PC-3 (cell line): ENCODE data around the gene ABCA7. TPM values are rescaled to one million over a fixed set of nuclear protein-coding genes. Genes with fewer than 3 reads are reported as not detected.

Source experiments
- ATAC-seq: fragments of 200-7000 bp; cut with Tn5 transposase; 2 replicates; pipeline ENCODE4 v1.9.1; 2020; ENCODE audit warnings: mild to moderate bottlenecking, moderate library complexity
- BruUV-seq: library from RNA; stranded (reverse); fragments of 400-500 nt; replicated peaks from 2 replicates; lab custom pipeline; 2021; lab: Mats Ljungman, UMichigan
- CTCF ChIA-PET: fragments of 300-600 bp; sonication (Branson Sonifier 250); formaldehyde crosslinking; loops from one replicate; lab custom pipeline; 2022; ENCODE audit warnings: antibody characterized with exemption; lab: Charles Lee
- POLR2A ChIA-PET: fragments of 300-600 bp; sonication (Branson Sonifier 250); formaldehyde crosslinking; loops from one replicate; lab custom pipeline; 2022; ENCODE audit warnings: antibody characterized with exemption; ENCODE audit not compliant: unreplicated experiment; lab: Charles Lee
- DNase-seq: peaks from one replicate; pipeline ENCODE4 v3.0.0-alpha.2; 2015
- H2AFZ ChIP-seq: fragments of 300-600 bp; sonication (generic); 2 replicates; pipeline ENCODE4 v1.6.0; 2016; ENCODE audit warnings: antibody characterized with exemption, low read length
- H3F3A ChIP-seq: fragments of 300-600 bp; sonication (generic); one replicate; pipeline ENCODE4 v1.6.0; 2017; ENCODE audit warnings: antibody characterized with exemption, low read length, control low read depth, mild to moderate bottlenecking; ENCODE audit not compliant: unreplicated experiment
- H3K27ac ChIP-seq: fragments of 300-600 bp; sonication (generic); 2 replicates; pipeline ENCODE4 v1.5.1; 2016; ENCODE audit warnings: mild to moderate bottlenecking, low read length
- H3K27me3 ChIP-seq: fragments of 300-600 bp; sonication (generic); 2 replicates; pipeline ENCODE4 v1.6.1; 2016; ENCODE audit warnings: low read length, mixed read lengths
- H3K36me3 ChIP-seq: fragments of 300-600 bp; sonication (generic); 2 replicates; pipeline ENCODE4 v1.6.1; 2016; ENCODE audit warnings: low read depth, mixed run types, low read length, mixed read lengths
- H3K4me1 ChIP-seq: fragments of 300-600 bp; sonication (generic); 2 replicates; pipeline ENCODE4 v1.5.1; 2016; ENCODE audit warnings: low read length; ENCODE audit not compliant: insufficient read depth
- H3K4me2 ChIP-seq: fragments of 300-600 bp; sonication (generic); 2 replicates; pipeline ENCODE4 v1.6.0; 2016; ENCODE audit warnings: low read length
- H3K4me3 ChIP-seq: fragments of 300-600 bp; sonication (generic); 2 replicates; pipeline ENCODE4 v1.5.1; 2016; ENCODE audit warnings: mild to moderate bottlenecking, low read length, mixed read lengths
- H3K79me2 ChIP-seq: fragments of 300-600 bp; sonication (generic); 2 replicates; pipeline ENCODE4 v1.6.1; 2017; ENCODE audit warnings: low read length, mixed read lengths
- H3K9ac ChIP-seq: fragments of 300-600 bp; sonication (generic); 2 replicates; pipeline ENCODE4 v1.6.0; 2016; ENCODE audit warnings: mild to moderate bottlenecking, low read length
- H3K9me2 ChIP-seq: fragments of 300-600 bp; sonication (generic); replicated peaks from 2 replicates; pipeline ENCODE4 v1.6.1; 2016; ENCODE audit warnings: mixed run types, low read length, mixed read lengths
- H3K9me3 ChIP-seq: fragments of 300-600 bp; sonication (generic); 2 replicates; pipeline ENCODE4 v1.6.1; 2016; ENCODE audit warnings: low read length, mixed read lengths
- H4K20me1 ChIP-seq: fragments of 300-600 bp; sonication (generic); 2 replicates; pipeline ENCODE4 v1.6.1; 2016; ENCODE audit warnings: low read length, mixed read lengths
- EZH2 ChIP-seq: fragments of 300-600 bp; sonication (generic); IDR thresholded peaks from one replicate; pipeline ENCODE4 v1.6.1; 2017; ENCODE audit warnings: antibody characterized with exemption, mild to moderate bottlenecking, low read length; ENCODE audit not compliant: unreplicated experiment
- EZH2phosphoT487 ChIP-seq: fragments of 300-600 bp; sonication (generic); IDR thresholded peaks from 2 replicates; pipeline ENCODE4 v1.6.1; 2018; ENCODE audit warnings: mild to moderate bottlenecking, antibody characterized with exemption, low read length, borderline replicate concordance
- intact Hi-C: fragments of 100-400 bp; cut with micrococcal nuclease; formaldehyde crosslinking; loops from 2 replicates; pipeline ENCODE4 v1.9.0; 2023
- total RNA-seq: library from RNA; depleted of rRNA; stranded (reverse); fragments of >200 nt; gene quantifications from 2 replicates; pipeline ENCODE4 v1.2.3, GENCODE V29; 2014
- TF ChIP-seq, protein P1 (sequence below): fragments of 300-600 bp; sonication (generic); conservative IDR thresholded peaks from 2 replicates; pipeline ENCODE4 v1.5.1; 2017; ENCODE audit warnings: antibody characterized with exemption, low read depth, mild to moderate bottlenecking, low read length

ABCA7 gene
- total RNA-seq, 1 experiment from 2014 or later, result 27.3 TPM

DNA sequence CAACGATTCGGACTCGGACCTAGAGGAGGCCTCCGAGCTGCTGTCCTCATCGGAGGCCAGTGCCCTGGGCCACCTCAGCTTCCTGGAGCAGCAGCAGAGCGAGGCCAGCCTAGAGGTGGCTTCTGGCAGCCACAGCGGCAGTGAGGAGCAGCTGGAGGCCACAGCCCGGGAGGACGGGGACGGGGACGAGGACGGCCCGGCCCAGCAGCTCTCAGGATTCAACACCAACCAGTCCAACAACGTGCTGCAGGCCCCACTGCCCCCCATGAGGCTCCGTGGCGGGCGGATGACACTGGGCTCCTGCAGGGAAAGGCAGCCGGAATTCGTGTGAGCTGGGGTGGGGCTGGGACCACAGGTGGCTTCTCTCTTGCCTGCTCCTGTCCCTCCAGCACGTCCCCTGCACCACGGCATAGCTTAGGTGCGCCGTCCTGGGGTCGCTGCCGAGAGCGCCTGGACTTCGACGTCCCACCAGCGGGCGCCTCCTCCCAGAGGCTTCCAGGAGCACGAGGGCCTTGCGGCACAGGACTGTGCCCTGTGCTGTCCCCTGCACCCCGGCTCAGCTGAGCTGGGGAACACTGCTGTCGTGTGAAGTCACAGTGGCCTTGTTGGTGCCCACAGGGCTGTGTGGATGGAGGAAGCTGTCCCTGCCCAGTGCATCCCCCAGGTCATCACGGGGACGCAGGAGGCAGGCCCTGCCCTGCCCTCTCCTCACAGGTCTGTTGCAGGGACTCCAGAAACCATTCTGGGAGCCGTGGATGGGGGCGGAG, 46.0 kb downstream of the ABCA7 start:
- Histone ChIP-seq H3K36me3 (no peaks in the 10 kb centered on the region), H3K79me2 (no peaks in the 10 kb centered on the region), H3K9ac (no peak overlapping the region), H3K27ac (no peak overlapping the region), H3K4me3 (no peak overlapping the region), H3K27me3 (no peaks in the 10 kb centered on the region), H4K20me1 (no peaks in the 10 kb centered on the region), H3K9me2 (no peaks in the 10 kb centered on the region), H3F3A (no peaks in the 10 kb centered on the region), H3K4me1 (no peaks in the 10 kb centered on the region), H3K9me3 (no peaks in the 10 kb centered on the region), H3K4me2 (no peak overlapping the region), H2AFZ (no peak overlapping the region)
- ChIA-PET POLR2A (no interaction called here), CTCF (no interaction called here)
- ATAC-seq (no peak), DNase-seq (no peak)
- no peak for TF ChIP-seq EZH2phosphoT487
- no peak for TF ChIP-seq EZH2
- TF ChIP-seq, protein P1, sequence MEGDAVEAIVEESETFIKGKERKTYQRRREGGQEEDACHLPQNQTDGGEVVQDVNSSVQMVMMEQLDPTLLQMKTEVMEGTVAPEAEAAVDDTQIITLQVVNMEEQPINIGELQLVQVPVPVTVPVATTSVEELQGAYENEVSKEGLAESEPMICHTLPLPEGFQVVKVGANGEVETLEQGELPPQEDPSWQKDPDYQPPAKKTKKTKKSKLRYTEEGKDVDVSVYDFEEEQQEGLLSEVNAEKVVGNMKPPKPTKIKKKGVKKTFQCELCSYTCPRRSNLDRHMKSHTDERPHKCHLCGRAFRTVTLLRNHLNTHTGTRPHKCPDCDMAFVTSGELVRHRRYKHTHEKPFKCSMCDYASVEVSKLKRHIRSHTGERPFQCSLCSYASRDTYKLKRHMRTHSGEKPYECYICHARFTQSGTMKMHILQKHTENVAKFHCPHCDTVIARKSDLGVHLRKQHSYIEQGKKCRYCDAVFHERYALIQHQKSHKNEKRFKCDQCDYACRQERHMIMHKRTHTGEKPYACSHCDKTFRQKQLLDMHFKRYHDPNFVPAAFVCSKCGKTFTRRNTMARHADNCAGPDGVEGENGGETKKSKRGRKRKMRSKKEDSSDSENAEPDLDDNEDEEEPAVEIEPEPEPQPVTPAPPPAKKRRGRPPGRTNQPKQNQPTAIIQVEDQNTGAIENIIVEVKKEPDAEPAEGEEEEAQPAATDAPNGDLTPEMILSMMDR, result no peak
- intact Hi-C loops, result no loop called here
- no TSS peak for BruUV-seq

DNA sequence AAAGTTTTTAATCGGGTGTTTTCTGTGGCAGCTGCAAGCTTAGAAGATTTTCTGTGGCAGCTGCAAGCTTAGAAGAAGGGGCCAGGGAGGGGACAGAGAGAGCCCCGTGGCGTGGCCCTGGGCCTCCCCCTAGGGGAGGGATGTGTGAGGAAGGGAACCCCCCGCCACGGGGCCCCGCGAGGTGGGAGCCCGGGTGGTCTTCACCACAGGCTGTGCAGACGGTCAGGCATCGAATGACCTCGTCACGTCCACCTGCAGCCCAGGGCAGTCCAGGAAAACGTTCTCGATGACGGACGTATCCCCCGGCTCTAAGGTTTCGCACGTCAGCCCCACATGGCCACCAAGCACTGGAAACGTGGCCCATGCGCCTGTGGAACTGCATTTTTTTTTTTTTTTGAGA, 46.7 kb downstream of the ABCA7 start:
- Histone ChIP-seq H3K36me3 (no peaks in the 10 kb centered on the region), H3K4me3 (no peak overlapping the region), H3K27ac (no peak overlapping the region), H4K20me1 (no peaks in the 10 kb centered on the region), H3K27me3 (no peaks in the 10 kb centered on the region), H3K9me3 (no peaks in the 10 kb centered on the region), H3F3A (no peaks in the 10 kb centered on the region), H3K4me2 (no peak overlapping the region), H3K9ac (no peak overlapping the region), H3K4me1 (no peaks in the 10 kb centered on the region), H3K9me2 (no peaks in the 10 kb centered on the region), H2AFZ (no peak overlapping the region), H3K79me2 (no peaks in the 10 kb centered on the region)
- CTCF ChIA-PET, result no interaction called here
- no peak for TF ChIP-seq EZH2phosphoT487
- TF ChIP-seq, protein P1, result no peak
- no peak for TF ChIP-seq EZH2
- intact Hi-C loops, result no loop called here
- ATAC-seq (no peak), DNase-seq (no peak)
- no TSS peak for BruUV-seq
- POLR2A ChIA-PET, result no interaction called here

DNA sequence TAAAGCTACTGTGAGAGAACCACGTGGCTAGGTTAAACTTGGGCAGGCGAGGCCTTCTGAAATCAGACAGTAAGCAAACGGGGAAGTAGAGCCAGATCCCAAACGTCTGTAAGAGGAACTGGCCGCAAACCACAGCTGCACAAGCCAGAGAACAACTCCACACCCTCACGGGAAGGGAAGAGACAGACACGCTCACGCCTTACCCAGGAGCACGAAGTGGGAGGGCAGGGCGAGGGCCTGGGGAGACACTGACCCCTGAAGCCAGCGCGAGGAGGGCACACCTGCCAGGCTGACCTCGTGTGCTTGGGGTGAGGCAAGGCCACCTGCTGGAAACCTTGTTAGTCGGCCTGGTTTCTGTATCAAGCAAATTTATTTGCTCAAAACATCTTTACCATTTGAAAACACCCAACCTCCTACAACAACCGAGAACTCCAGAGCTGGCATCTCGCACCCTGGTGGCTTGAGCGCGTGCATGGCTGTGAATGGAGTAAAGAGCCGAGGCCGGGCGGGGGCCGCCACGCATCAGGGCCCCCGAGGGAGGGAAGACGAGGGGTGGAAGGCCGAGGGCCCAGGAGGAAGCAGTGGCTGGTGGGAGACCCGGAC, 48.0 kb downstream of the ABCA7 start:
- CTCF ChIA-PET, result no interaction called here
- BruUV-seq, result TSS peak; percentile 15

More for the DNA sequence above, 48.0 kb downstream of the ABCA7 start:
- POLR2A ChIA-PET, result no interaction called here
- no peak overlapping the region for H3K27ac ChIP-seq
- DNase-seq (no peak), ATAC-seq (no peak)
- TF ChIP-seq EZH2phosphoT487 (no peak), EZH2 (no peak)
- TF ChIP-seq, protein P1, result no peak
- no peaks in the 10 kb centered on the region for H3K27me3 ChIP-seq
- H3K4me2 ChIP-seq, result no peak overlapping the region
- intact Hi-C loops, result no loop called here
- no peak overlapping the region for H3K9ac ChIP-seq
- no peaks in the 10 kb centered on the region for H3K4me1 ChIP-seq
- no peaks in the 10 kb centered on the region for H4K20me1 ChIP-seq
- H3F3A ChIP-seq, result no peaks in the 10 kb centered on the region
- no peaks in the 10 kb centered on the region for H3K9me3 ChIP-seq
- H3K79me2 ChIP-seq, result peaks cover 7% of the 10 kb centered on the region
- H2AFZ ChIP-seq, result no peak overlapping the region
- H3K4me3 ChIP-seq, result no peak overlapping the region
- no peaks in the 10 kb centered on the region for H3K36me3 ChIP-seq
- no peaks in the 10 kb centered on the region for H3K9me2 ChIP-seq
